NCI-H1930 (cell line): ENCODE measurements around the gene MYOC.
"Not testable (repeated sequence)": the region's sequence is repeated elsewhere in the genome, so short reads cannot be mapped to it uniquely, and the experiment has no call there.

ENCODE experiments used
- DNase-seq, 2 experiments: peaks; one replicate each; lab custom pipeline; 2025; lab: John Stamatoyannopoulos, UW

MYOC gene

GRCh38 chr1:171603042-171603441, 49.4 kb downstream of the MYOC start:
- DNase-seq, result not testable (repeated sequence)

- DNase-seq, result no peak
Observed at GRCh38 chr1:171600862-171601261, 51.6 kb downstream of the MYOC start.

DNA sequence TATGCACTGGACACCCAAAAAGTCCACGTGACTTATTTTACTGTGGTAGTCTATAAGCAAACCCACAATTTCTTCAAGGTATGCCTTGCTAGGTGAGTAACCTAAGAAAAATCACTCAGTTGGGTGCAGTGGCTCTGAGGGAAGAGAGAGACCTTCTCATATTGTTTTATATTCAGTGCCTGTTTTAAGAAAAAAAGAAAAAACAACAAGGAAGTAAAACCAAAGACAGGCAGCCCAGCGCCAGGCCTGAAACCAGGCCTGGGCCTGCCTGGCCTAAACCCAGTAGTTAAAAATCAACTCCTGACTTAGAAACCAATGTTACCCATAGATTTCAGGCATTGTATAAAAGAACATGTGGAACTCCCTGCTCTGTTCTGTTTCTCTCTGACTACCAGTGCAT, 52.2 kb downstream of the MYOC start:
- not testable (repeated sequence) for DNase-seq

DNA sequence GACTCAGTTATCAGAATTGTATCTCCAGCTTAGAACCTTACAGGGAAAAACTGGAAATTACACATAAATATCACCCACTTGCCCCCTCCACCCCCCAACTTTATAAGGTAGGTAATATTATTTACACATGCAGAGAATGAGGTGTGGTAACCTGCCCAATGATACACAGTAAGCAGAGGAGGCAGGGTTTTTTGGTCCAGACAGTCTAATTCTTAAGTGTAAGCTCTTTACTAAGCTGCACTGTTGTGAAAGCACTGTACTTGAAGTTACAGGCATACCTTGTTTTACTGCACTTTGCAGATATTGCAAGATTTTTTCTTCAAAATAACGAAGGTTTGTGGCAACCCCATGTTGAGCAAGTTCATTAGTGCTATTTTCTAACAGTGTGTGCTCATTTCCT, 55.3 kb downstream of the MYOC start:
- no peak for DNase-seq

GRCh38 chr1:171596705-171597104, 55.8 kb downstream of the MYOC start:
- DNase-seq, result no peak

DNA sequence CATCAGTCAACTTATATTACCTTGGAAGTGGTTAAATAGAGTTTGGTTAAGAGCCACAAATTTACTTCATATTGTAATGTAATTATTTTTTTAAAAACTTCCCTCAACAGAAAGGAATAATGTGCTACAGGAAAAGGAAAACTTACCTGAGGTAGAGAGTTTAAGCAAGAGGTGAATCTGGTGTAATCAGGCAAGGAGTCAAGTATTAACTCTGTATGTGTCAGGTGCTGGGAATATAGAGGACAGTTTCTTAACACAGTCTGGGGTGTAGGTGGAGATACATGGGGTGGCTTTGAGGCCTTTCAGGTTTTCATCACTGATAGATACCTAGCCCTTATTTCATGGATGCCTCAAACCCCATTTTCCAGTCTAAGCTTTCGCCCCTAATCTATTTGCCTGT, 56.4 kb downstream of the MYOC start:
- DNase-seq, result no peak

- no peak for DNase-seq
Observed at GRCh38 chr1:171595324-171595723, 57.2 kb downstream of the MYOC start.

- no peak for DNase-seq
Observed at GRCh38 chr1:171590022-171590421, 62.5 kb downstream of the MYOC start.

DNA sequence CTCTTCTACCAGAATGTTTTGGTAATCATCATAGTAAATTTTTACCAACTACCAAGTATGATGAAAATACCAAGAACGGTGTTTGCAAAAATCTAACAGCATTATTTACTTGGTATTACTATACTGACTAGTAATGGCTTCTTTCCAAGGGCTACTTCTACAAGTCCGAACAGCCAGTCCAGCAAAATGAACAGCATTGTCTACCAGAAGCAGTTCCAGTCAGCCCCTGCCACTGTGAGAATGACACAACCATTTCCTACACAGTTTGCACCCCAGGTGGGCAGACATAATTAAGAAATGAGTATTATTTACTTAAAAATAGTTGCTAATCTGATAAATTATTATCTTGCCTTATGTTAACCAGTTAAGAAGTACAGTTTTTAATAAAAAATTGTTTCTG, 64.3 kb downstream of the MYOC start:
- DNase-seq, result no peak

DNA sequence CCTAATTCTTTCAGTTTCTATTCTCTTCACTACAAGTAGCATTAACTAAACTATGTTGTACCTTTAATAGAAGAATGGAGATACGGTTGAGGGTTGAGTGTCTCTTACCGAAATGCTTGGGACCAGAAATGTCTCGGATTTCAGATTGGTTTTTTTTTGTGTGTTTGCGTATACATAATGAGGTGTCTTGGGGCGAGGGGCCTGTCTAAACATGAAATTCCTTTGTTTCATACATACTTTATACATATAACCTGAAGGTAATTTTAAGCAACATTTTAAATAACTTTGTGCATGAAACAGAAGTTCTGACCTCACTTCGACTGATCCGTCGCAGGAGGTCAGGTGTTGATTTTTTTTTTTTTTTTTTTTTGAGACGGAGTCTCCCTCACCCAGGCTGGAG, 66.8 kb downstream of the MYOC start:
- no peak for DNase-seq
